ENCODE measurements around the gene RHBDL2. TPM values are rescaled to one million over a fixed set of nuclear protein-coding genes. Genes with fewer than 3 reads are reported as not detected.
A peak's percentile ranks its signal among the peaks of the same experiment; 100 is the strongest.
"Not testable (repeated sequence)": the region's sequence is repeated elsewhere in the genome, so short reads cannot be mapped to it uniquely, and the experiment has no call there.

The RHBDL2 gene
- total RNA-seq = not detected in 3 replicates
- long read RNA-seq, partial matches to known transcripts = 0 of 1 reads
- long read RNA-seq, other reads (novel, unspliced or antisense) = 1 of 1 reads

- DNase-seq (ENCODE audit: low spot score) = no peak
- H3K4me1 Mint-ChIP-seq (ENCODE audit: low read depth) = peaks cover 2% of the 10 kb centered on the region
- peak within 1 kb of the TSS; percentile 42 for H3K27ac Mint-ChIP-seq (ENCODE audit: unreplicated experiment)
- TF ChIP-seq CTCF (IDR thresholded peaks at IDR 0.05) = no peak
- peaks cover 1% of the 10 kb centered on the region for H3K36me3 Mint-ChIP-seq (ENCODE audit: low read depth)
- H3K9me3 Mint-ChIP-seq (ENCODE audit: low read depth) = no peaks in the 10 kb centered on the region
- H3K27me3 Mint-ChIP-seq (ENCODE audit: low read depth) = no peaks in the 10 kb centered on the region
- H3K4me3 Mint-ChIP-seq (ENCODE audit: unreplicated experiment) = no peak within 1 kb of the TSS
These were observed at the start of gene RHBDL2 for GRCh38 chr1:38941527-38942019. Gene RHBDL2 (minus strand): TSS chr1:38941830. CDS start chr1:38919212, 22,618 bp downstream.

- TF ChIP-seq CTCF (IDR thresholded peaks at IDR 0.05) = peak; percentile 33
- H3K27ac Mint-ChIP-seq (ENCODE audit: unreplicated experiment) = peak within 1 kb of the TSS; percentile 88
- DNase-seq (ENCODE audit: low spot score) = peak; percentile 99
- H3K9me3 Mint-ChIP-seq (ENCODE audit: low read depth) = no peaks in the 10 kb centered on the region
- H3K4me3 Mint-ChIP-seq (ENCODE audit: unreplicated experiment) = peak within 1 kb of the TSS; percentile 85
- H3K36me3 Mint-ChIP-seq (ENCODE audit: low read depth) = peaks cover 7% of the 10 kb centered on the region
- H3K27me3 Mint-ChIP-seq (ENCODE audit: low read depth) = no peaks in the 10 kb centered on the region
- H3K4me1 Mint-ChIP-seq (ENCODE audit: low read depth) = peaks cover 58% of the 10 kb centered on the region
These were observed 49.4 kb upstream of the RHBDL2 start, which contains the start of gene AKIRIN1 for GRCh38 chr1:38990738-38991637. Gene AKIRIN1 (plus strand): TSS chr1:38991276. CDS start chr1:38991381, 105 bp downstream.

DNA sequence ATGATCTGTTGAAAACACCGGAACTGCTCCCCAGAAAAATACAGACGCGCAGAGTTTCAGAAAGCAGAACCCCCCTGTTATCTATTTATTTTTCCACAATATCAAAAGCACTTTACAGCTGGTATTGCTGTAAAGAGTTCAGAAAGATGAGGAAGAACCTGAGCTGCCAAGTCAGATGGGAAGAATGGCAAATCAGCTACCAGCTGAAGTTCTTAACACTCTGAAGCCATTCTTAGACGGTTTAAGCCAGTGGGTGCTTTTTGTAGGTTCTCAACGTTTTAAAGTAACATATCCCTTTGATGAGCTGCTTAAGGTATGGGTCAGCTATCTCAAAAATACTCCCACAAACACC is 48.7 kb upstream of the RHBDL2 start:
- no peak for DNase-seq (ENCODE audit: low spot score)
- H3K4me3 Mint-ChIP-seq (ENCODE audit: unreplicated experiment) = peak overlapping the region; percentile 65
- no peak for TF ChIP-seq CTCF (IDR thresholded peaks at IDR 0.05)
- no peaks in the 10 kb centered on the region for H3K9me3 Mint-ChIP-seq (ENCODE audit: low read depth)
- H3K27me3 Mint-ChIP-seq (ENCODE audit: low read depth) = no peaks in the 10 kb centered on the region
- peaks cover 8% of the 10 kb centered on the region for H3K36me3 Mint-ChIP-seq (ENCODE audit: low read depth)
- H3K27ac Mint-ChIP-seq (ENCODE audit: unreplicated experiment) = peak overlapping the region; percentile 83
- peaks cover 62% of the 10 kb centered on the region for H3K4me1 Mint-ChIP-seq (ENCODE audit: low read depth)

DNA sequence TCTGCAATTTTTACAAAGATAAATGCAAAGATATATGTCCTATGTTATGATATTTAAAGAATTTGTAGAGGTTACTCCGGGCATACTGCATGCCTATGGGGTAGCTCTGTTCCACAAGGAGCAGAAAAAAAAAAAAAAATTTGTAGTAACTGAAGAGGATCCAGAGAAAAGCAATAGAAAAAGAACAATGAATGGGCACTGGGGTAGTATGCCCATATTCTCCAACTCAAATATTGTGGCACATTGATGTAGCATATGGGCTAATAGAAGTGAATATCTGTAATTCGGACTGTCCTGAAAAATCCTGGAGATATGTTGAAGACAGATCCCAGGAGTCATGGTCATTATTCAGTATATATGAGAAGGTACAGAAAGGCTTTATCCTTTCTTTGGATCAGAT is 48.3 kb upstream of the RHBDL2 start:
- Mint-ChIP-seq H3K27ac (ENCODE audit: unreplicated experiment) (peak overlapping the region; percentile 83), H3K4me3 (ENCODE audit: unreplicated experiment) (peak overlapping the region; percentile 65), H3K27me3 (ENCODE audit: low read depth) (no peaks in the 10 kb centered on the region), H3K36me3 (ENCODE audit: low read depth) (peaks cover 6% of the 10 kb centered on the region), H3K9me3 (ENCODE audit: low read depth) (no peaks in the 10 kb centered on the region), H3K4me1 (ENCODE audit: low read depth) (peaks cover 59% of the 10 kb centered on the region)
- DNase-seq (ENCODE audit: low spot score) = no peak
- no peak for TF ChIP-seq CTCF (IDR thresholded peaks at IDR 0.05)

DNA sequence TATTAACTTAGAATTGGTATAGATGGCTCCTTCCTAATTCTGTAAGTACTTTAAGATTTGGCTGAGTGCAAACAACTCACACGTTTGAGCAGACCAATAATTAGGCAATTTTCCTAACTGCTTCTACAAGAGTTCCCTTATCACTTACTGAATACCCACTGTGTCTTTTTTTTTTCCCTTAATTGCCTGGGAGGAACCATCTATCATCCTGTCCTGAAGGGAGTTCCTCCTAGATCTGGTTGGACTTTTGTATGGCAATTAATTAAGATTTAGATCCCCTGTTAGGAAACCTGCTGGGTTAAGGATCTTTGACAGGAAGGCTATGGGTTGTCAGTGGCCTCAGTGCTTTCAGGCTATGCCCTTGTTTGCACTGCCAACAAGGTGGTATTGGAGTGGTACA is 37.8 kb upstream of the RHBDL2 start:
- H3K4me1 Mint-ChIP-seq (ENCODE audit: low read depth); DNase-seq (ENCODE audit: low spot score); H3K9me3 Mint-ChIP-seq (ENCODE audit: low read depth); H3K27ac Mint-ChIP-seq (ENCODE audit: unreplicated experiment); H3K27me3 Mint-ChIP-seq (ENCODE audit: low read depth); H3K4me3 Mint-ChIP-seq (ENCODE audit: unreplicated experiment); H3K36me3 Mint-ChIP-seq (ENCODE audit: low read depth): not testable (repeated sequence)

DNA sequence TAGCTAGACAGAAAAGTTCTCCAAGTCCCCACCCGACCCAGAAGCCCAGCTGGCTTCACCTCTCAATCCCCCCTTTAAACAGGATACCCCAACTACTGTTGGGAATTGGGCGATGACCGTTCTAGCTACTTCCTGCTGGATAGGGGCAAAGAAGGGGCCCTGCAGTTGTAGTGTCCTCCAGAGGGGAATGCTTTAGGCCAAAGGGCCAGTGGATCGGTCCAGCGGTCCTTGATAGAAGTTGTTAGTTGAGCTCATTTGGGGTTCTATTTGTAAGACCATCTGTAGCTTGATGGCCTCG is 36.6 kb upstream of the RHBDL2 start:
- not testable (repeated sequence) for H3K36me3 Mint-ChIP-seq (ENCODE audit: low read depth); H3K4me3 Mint-ChIP-seq (ENCODE audit: unreplicated experiment); H3K27me3 Mint-ChIP-seq (ENCODE audit: low read depth); H3K27ac Mint-ChIP-seq (ENCODE audit: unreplicated experiment); H3K9me3 Mint-ChIP-seq (ENCODE audit: low read depth); H3K4me1 Mint-ChIP-seq (ENCODE audit: low read depth); DNase-seq (ENCODE audit: low spot score)

DNA sequence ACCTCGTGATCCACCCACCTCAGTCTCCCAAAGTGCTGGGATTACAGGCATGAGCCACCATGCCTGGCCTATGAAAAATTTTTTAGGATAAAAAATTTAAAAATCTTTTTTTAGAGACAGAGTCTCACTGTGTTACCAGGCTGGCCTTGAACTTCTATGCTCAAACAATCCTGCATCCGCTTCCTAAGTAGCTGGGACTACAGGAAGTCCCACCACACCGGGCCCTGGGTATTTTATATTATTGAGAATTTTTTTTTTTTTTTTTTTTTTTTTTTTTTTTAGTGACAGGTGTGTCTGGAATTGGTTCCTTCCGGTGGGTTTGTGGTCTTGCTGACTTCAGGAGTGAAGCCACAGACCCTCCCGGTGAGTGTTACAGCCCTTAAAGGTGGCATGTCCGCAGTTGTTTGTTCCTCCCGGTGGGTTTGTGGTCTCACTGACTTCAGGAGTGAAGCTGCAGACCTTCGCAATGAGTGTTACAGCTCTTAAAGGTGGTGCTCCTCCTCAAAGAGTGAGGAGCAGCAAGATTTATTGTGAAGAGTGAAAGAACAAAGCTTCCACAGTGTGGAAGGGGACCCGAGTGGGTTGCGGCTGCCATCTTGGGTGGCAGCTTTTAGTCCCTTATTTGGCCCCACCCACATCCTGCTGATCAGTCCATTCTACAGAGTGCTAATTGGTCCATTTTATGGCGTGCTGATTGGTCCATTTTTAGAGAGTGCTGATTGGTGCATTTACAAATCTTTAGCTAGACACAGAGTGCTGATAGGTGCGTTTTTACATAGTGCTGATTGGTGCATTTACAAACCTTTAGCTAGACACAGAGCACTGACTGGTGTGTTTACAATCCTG is 36.0 kb upstream of the RHBDL2 start:
- DNase-seq (ENCODE audit: low spot score); H3K4me1 Mint-ChIP-seq (ENCODE audit: low read depth); H3K4me3 Mint-ChIP-seq (ENCODE audit: unreplicated experiment); H3K36me3 Mint-ChIP-seq (ENCODE audit: low read depth); H3K27ac Mint-ChIP-seq (ENCODE audit: unreplicated experiment); H3K27me3 Mint-ChIP-seq (ENCODE audit: low read depth); H3K9me3 Mint-ChIP-seq (ENCODE audit: low read depth): not testable (repeated sequence)

Measured in chondrocyte (in vitro differentiated cells).